Suprapubic skin (tissue), 4 donors: ENCODE results near the gene FRMD8. TPM values are rescaled to one million over a fixed set of nuclear protein-coding genes. Genes with fewer than 3 reads are reported as not detected.
A peak's percentile ranks its signal among the peaks of the same experiment; 100 is the strongest.

Source experiments
- DNase-seq, 2 donors: peaks; one replicate each; pipeline ENCODE4 v3.0.0-alpha.2; 2019; ENCODE audit warnings: low spot score in 2 of 2
- H3K27ac ChIP-seq: fragments of 200-600 bp; sonication (generic); one replicate; pipeline ENCODE4 v1.5.1; 2019
- H3K27me3 ChIP-seq: fragments of 200-600 bp; sonication (generic); one replicate; pipeline ENCODE4 v1.5.1; 2019
- H3K36me3 ChIP-seq: fragments of 200-600 bp; sonication (generic); one replicate; pipeline ENCODE4 v1.5.1; 2019
- H3K4me1 ChIP-seq: fragments of 200-600 bp; sonication (generic); one replicate; pipeline ENCODE4 v1.5.1; 2019
- H3K4me3 ChIP-seq: fragments of 200-600 bp; sonication (generic); one replicate; pipeline ENCODE4 v1.5.1; 2019; ENCODE audit warnings: mild to moderate bottlenecking
- H3K9me3 ChIP-seq: fragments of 200-600 bp; sonication (generic); one replicate; pipeline ENCODE4 v1.5.1; 2019
- CTCF ChIP-seq, 2 donors: fragments of 200-600 bp in 1 of 2; fragments of 450-650 bp in 1 of 2; sonication (generic) in 1 of 2; IDR thresholded peaks; one replicate each; pipeline ENCODE4 v1.5.1; 2016 to 2019; ENCODE audit warnings: antibody characterized with exemption in 2 of 2, mild to moderate bottlenecking in 1 of 2, moderate library complexity in 1 of 2
- EP300 ChIP-seq: sonication (generic); formaldehyde crosslinking; IDR thresholded peaks from one replicate; pipeline ENCODE4 v1.6.1; 2017; ENCODE audit warnings: antibody characterized with exemption
- POLR2A ChIP-seq, 2 donors: fragments of 450-650 bp; IDR thresholded peaks; one replicate each; pipeline ENCODE4 v1.6.1; 2017; ENCODE audit warnings: antibody characterized with exemption in 2 of 2, mild to moderate bottlenecking in 2 of 2, moderate library complexity in 2 of 2
- POLR2AphosphoS5 ChIP-seq, 3 donors: sonication (generic); formaldehyde crosslinking; IDR thresholded peaks; one replicate each; pipeline ENCODE4 v1.6.1; 2017; ENCODE audit warnings: antibody characterized with exemption in 3 of 3
- WGBS: methylation state at CpG from one replicate; pipeline ENCODE4 v1.1.5; 2018; 5-methylcytosine and 5-hydroxymethylcytosine counted together
- total RNA-seq, 4 donors: library from RNA; depleted of rRNA; stranded (reverse); fragments of >200 nt; gene quantifications; one replicate each; pipeline ENCODE4 v1.1.0, GENCODE V29; 2016

Gene FRMD8
- total RNA-seq, 4 donors from 2014 or later: 56.2 to 107 (median 81.5) TPM

GRCh38 chr11:65355013-65355775, 31.2 kb upstream of the FRMD8 start:
- Histone ChIP-seq H3K4me3 (peak overlapping the region; percentile 80), H3K27me3 (peaks cover 8% of the 10 kb centered on the region), H3K36me3 (peaks cover 24% of the 10 kb centered on the region), H3K9me3 (no peaks in the 10 kb centered on the region), H3K27ac (no peak overlapping the region), H3K4me1 (peaks cover 24% of the 10 kb centered on the region)
- WGBS: 1% methylated on average over 31 of the region's 47 CpGs
- peak in 1 of 2 donors; percentile 71 for DNase-seq
- no peak for TF ChIP-seq POLR2A (IDR thresholded peaks at IDR 0.05)
- no peak for TF ChIP-seq CTCF (IDR thresholded peaks at IDR 0.05)
- TF ChIP-seq EP300: no peak
- no peak for TF ChIP-seq POLR2AphosphoS5 (IDR thresholded peaks at IDR 0.05)

- Histone ChIP-seq H3K27me3 (peaks cover 8% of the 10 kb centered on the region), H3K4me1 (peaks cover 24% of the 10 kb centered on the region), H3K9me3 (no peaks in the 10 kb centered on the region), H3K4me3 (peak overlapping the region; percentile 80), H3K27ac (no peak overlapping the region), H3K36me3 (peaks cover 17% of the 10 kb centered on the region)
- 44% methylated on average over 20 of the region's 35 CpGs for WGBS
- no peak for TF ChIP-seq EP300
- no peak for TF ChIP-seq POLR2A (IDR thresholded peaks at IDR 0.05)
- TF ChIP-seq CTCF (IDR thresholded peaks at IDR 0.05): no peak
- no peak for TF ChIP-seq POLR2AphosphoS5 (IDR thresholded peaks at IDR 0.05)
- peak in 1 of 2 donors; percentile 69 for DNase-seq
Observed at GRCh38 chr11:65355776-65356393, 30.6 kb upstream of the FRMD8 start.

- Histone ChIP-seq H3K4me3 (no peak overlapping the region), H3K36me3 (peaks cover 11% of the 10 kb centered on the region), H3K27me3 (peaks cover 8% of the 10 kb centered on the region), H3K4me1 (peaks cover 24% of the 10 kb centered on the region), H3K9me3 (no peaks in the 10 kb centered on the region), H3K27ac (no peak overlapping the region)
- TF ChIP-seq CTCF (IDR thresholded peaks at IDR 0.05) (no peak), POLR2AphosphoS5 (IDR thresholded peaks at IDR 0.05) (no peak), EP300 (no peak), POLR2A (IDR thresholded peaks at IDR 0.05) (no peak)
- no peak for DNase-seq
- WGBS: 82% methylated on average over 23 of the region's 30 CpGs
Observed at GRCh38 chr11:65356394-65356972, 30.0 kb upstream of the FRMD8 start.

GRCh38 chr11:65357856-65358356, 28.5 kb upstream of the FRMD8 start:
- no peak for TF ChIP-seq CTCF (IDR thresholded peaks at IDR 0.05)
- no peak for TF ChIP-seq POLR2A (IDR thresholded peaks at IDR 0.05)
- TF ChIP-seq EP300: no peak
- no peak for TF ChIP-seq POLR2AphosphoS5 (IDR thresholded peaks at IDR 0.05)
- Histone ChIP-seq H3K9me3 (no peaks in the 10 kb centered on the region), H3K4me1 (peaks cover 24% of the 10 kb centered on the region), H3K4me3 (no peak overlapping the region), H3K36me3 (no peaks in the 10 kb centered on the region), H3K27me3 (peaks cover 8% of the 10 kb centered on the region), H3K27ac (no peak overlapping the region)
- WGBS: 89% methylated on average over 8 of the region's 8 CpGs
- no peak for DNase-seq
